Astrocyte of the hippocampus (primary cell): ENCODE results near the gene FAM221A.
"Not testable (repeated sequence)": the region's sequence is repeated elsewhere in the genome, so short reads cannot be mapped to it uniquely, and the experiment has no call there.

Experiments used
- DNase-seq: peaks from one replicate; pipeline ENCODE4 v3.0.0; 2011; ENCODE audit warnings: low read depth, low spot score

The FAM221A gene

GRCh38 chr7:23700046-23700445, 20.0 kb downstream of the FAM221A start:
- peak; percentile 8 for DNase-seq

DNA sequence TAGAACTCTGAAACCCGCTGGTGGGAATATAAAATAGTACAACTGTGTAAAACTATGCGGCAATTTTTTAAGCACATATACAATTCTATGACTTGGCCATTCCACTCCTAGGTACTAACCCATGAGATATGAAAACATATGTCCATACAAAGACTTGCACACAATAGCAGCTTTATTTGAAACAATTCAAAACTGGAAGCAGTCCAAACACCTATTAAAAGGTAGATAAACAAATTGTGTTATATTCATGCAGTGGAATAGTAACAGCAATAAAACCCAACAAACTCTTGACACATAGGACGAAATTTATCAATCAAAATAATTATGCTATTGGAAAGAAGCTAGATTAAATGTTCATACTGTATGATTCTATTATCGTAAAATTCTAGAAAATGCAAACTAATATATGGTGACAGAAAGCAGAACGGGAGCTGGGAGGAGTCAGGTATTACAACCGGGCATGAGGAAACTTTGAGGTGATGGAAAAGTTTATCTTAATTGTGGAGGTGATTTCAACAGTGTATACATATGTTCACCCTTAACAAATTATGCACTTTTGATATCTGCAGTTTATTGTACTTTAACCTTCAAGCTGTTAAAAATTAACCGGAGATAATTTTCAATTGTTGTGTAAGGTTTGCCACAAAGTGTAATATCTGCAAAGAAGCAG, 29.2 kb downstream of the FAM221A start:
- no peak for DNase-seq

DNA sequence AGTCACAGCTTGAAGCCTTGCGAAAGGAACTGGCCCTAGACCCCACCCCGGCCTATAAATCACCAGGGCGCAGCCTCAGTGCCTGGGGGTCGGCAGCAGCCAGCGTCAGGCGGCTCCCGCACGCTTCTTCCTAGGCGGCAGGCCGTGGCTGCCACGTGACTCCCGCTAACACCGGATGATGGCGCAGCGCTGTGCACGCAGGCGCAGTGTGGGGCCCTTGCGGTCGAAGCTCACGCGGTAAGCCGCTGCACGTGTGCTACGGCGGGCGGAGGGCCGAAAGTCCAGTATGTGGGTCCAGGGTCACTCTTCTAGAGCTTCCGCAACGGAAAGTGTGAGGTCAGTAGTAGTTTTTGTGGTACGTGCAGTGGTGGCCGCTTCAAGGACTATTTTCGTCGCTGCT, 30.0 kb downstream of the FAM221A start, which contains the start of gene STK31:
TSS of gene STK31 (plus strand) at position 220 of the 400 bp plus-strand sequence. CDS start at position 287, 67 bp downstream.
- no peak for DNase-seq

GRCh38 chr7:23712368-23713284, 32.6 kb downstream of the FAM221A start:
- peak; percentile 73 for DNase-seq

DNA sequence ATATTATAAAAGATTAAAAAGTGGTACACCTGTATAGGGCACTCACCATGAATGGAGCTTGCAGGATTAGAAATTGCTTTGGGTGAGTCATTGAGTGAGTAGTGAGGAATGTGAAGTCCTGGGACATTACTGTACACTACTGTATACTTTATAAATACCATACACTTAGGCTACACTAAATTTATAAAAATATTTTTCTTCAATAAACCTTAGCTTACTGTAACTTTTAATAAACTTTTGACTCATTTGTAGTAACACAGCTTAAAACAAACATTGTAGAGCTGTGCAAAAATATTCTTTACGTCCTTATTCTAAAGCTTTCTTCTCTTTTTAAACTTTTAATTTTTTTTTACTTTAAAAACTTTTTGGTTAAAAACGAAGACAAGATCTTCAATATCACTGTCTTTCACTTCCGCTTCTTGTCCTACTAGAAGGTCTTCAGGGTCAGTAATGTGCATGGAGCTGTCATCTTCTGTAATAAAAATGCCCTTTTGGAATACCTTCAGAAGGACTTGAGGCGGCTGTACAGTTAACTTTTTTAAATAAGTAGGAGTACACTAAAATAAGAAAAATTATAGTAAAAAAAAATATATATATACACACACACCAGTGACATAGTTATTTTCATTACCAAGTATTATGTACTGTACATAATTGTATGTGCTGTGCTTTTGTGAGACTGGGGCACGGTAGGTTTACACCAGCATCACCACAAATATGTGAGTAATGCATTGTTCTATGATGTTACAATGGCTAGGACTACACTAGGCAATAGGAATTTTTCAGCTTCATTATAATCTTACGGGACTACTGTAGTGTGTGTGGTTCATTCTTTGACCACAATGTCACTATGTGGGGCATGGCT, 33.5 kb downstream of the FAM221A start:
- DNase-seq, result peak; percentile 89

DNA sequence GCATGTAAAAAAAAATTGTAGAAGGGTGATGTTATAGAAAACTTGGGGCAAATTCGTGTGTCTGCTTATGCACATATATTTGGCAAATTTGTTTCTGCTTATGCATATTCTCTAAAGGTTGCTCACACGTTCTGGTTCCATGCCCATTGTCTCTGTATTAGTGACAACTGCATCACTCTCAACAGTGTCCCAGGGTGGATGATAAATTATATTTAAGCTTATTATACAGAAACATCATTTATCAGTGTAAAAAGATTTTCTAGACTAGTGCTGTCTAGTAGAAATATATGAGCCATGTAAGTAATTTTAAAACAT, 34.1 kb downstream of the FAM221A start:
- DNase-seq, result no peak

- no peak for DNase-seq
These were observed 34.6 kb downstream of the FAM221A start for GRCh38 chr7:23714579-23714978.

- peak; percentile 11 for DNase-seq
These were observed 35.1 kb downstream of the FAM221A start for GRCh38 chr7:23715099-23715498.

DNA sequence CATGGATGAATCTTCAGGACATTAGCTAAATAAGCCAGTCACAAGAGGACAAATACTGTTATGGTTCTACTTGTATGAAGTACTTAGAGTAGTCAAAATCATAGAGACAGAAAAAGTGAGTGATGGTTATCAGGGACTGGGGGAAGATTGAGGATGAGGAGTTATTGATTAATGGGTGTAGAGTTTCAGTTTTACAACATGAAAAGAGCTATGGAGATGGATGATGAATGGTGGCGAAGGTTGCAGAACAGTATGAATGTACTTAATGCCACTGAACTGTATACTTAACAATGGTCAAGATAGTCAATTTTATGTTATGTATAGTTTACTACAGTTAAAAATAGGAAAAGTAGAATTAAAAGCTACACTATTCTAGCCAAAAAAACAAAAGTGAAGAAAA, 37.8 kb downstream of the FAM221A start:
- no peak for DNase-seq

GRCh38 chr7:23721456-23721855, 41.5 kb downstream of the FAM221A start:
- no peak for DNase-seq

DNA sequence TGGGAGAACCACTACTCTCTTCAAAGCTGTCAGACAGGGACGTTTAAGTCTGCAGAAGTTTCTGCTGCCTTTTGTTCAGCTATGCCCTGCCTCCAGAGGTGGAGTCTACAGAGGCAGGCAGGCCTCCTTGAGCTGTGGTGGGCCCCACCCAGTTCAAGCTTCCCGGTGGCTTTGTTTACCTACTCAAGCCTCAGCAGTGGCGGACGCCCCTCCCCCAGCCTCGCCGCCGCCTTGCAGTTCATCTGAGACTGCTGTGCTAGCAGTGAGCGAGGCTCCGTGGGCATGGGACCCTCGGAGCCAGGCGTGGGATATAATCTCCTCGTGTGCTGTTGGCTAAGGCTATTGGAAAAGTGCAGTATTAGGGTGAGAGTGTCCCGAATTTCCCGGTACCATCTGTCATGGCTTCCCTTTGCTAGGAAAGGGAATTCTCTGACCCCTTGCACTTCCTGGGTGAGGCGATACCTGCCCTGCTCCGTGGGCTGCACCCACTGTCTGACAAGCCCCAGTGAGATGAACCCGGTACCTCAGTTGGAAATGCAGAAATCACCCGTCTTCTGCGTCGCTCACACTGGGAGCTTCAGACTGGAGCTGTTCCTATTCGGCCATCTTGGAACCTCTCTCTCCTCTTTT, 42.7 kb downstream of the FAM221A start:
- not testable (repeated sequence) for DNase-seq

DNA sequence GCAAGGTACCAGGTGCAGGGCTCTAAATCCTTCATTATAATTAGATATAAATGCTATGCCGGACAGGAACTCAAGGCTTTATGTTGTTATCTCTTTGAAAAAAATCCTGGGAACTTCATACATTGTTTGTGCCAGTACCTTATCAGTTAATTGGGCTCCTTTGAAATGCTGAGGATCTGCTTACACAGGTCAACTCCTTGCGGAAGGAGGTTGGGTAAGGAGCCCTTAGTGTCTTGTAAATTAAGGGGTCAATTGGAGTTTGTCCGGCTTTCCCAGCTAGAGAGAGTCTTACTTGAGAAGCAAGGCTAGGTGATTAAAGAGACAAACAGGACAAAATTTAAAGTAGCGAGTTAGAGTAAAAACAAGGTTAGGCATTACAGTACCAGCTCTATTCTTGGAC, 44.1 kb downstream of the FAM221A start:
- not testable (repeated sequence) for DNase-seq

DNA sequence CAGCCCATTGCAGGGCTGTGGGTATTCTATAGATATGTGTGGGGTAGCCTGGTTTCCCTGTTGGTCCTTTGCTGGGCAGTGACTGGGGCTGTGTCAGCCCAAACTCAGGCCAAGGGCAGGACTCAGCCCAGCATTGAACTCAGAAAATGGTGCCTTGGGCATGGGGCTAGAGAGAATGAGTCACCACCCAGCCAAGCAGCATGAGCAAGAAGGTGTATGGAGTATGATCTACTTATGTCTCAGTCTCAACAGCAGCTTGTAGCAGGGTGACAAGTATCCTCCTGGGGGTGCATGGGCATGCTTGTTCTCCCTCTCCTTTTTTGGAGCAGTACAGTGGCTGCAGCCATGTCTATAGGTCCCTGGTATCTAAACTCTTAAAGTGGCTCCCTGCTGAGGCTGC, 62.1 kb downstream of the FAM221A start:
- DNase-seq, result no peak

- no peak for DNase-seq
These were observed 63.2 kb downstream of the FAM221A start for GRCh38 chr7:23743226-23743625.

GRCh38 chr7:23746629-23747028, 66.6 kb downstream of the FAM221A start:
- DNase-seq, result no peak

DNA sequence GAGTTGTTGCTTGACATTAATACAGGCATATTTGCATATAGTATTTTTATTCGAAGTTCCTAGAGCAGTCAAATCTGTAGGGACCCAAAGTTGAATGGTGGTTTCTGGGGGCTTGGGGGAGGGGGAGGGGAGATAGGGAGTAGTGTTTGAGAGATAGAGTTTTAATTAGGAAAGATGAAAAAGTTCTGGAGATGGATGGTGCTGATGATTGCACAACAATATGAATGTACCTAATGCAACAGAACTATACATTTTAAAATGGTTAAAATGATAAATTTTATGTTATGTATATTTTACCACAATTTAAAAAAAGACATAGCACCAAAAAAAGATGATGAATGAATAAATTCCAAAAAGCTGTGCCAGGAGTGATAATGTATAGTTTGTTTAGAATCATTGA, 71.9 kb downstream of the FAM221A start:
- DNase-seq, result no peak
